Ovary (tissue), 3 donors: ENCODE results near the gene ASTL.

ENCODE experiments used
- POLR2A ChIP-seq: fragments of 450-650 bp; IDR thresholded peaks from one replicate; pipeline ENCODE4 v1.6.1; 2017; ENCODE audit warnings: antibody characterized with exemption, mild to moderate bottlenecking, moderate library complexity
- TF ChIP-seq, protein P1 (sequence below), 3 donors: fragments of 450-650 bp in 2 of 3; fragments of 200-600 bp in 1 of 3; IDR thresholded peaks; one replicate each; pipeline versions ENCODE4 v1.5.1 to v1.8.0; 2016 to 2022; ENCODE audit warnings: antibody characterized with exemption in 3 of 3, mild to moderate bottlenecking in 1 of 3
- donor health status: DM: no; HTN: no; CAD: no.

DNA sequence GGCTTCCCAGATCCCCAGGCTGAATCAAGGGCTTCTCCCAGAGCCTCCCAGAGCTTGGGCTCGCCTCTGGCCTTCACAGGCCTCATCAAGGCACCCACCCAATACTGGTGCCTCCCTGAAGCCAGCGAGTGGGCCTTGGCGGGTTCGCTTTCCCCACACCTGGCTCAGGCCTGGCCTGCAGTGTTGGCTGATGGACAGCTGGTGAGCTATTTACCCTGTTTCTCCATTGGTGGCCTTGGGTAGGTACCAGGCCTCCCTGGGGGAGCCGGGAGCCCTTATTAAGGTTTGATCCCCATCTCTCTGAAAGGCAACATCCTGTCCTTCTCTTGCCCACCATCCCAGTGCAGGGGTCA is 25.1 kb upstream of the ASTL start:
- TF ChIP-seq, protein P1, sequence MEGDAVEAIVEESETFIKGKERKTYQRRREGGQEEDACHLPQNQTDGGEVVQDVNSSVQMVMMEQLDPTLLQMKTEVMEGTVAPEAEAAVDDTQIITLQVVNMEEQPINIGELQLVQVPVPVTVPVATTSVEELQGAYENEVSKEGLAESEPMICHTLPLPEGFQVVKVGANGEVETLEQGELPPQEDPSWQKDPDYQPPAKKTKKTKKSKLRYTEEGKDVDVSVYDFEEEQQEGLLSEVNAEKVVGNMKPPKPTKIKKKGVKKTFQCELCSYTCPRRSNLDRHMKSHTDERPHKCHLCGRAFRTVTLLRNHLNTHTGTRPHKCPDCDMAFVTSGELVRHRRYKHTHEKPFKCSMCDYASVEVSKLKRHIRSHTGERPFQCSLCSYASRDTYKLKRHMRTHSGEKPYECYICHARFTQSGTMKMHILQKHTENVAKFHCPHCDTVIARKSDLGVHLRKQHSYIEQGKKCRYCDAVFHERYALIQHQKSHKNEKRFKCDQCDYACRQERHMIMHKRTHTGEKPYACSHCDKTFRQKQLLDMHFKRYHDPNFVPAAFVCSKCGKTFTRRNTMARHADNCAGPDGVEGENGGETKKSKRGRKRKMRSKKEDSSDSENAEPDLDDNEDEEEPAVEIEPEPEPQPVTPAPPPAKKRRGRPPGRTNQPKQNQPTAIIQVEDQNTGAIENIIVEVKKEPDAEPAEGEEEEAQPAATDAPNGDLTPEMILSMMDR (IDR thresholded peaks at IDR 0.05) = no peak
- no peak for TF ChIP-seq POLR2A
